ENCODE results near the gene GIPC2.
"Not testable (repeated sequence)": the region's sequence is repeated elsewhere in the genome, so short reads cannot be mapped to it uniquely, and the experiment has no call there.

GIPC2 gene

GRCh38 chr1:78101051-78101450 lies 55.3 kb downstream of the GIPC2 start:
- DNase-seq = no peak

DNA sequence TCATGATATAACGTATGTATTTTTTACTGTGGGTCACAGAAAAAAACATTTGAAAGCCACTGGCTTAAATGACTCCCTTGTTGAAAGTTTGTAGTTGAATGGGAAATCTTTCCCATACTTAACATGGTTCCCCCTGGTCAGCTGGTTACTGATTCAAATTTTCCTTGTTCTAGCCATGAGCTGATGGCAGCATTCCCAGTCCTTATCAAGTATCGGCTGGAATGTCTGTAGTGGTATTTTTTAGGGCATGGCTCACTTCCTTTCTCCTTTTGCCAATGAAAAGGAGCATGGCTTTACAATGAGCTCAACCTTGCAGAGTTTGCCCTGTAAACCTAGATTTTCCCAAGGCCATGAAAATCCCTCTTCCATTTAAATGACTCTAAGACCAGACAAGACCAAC lies 55.7 kb downstream of the GIPC2 start:
- no peak for DNase-seq

GRCh38 chr1:78102082-78102481 lies 56.3 kb downstream of the GIPC2 start:
- no peak for DNase-seq

- no peak for DNase-seq
Observed at GRCh38 chr1:78102916-78103315, 57.1 kb downstream of the GIPC2 start.

DNA sequence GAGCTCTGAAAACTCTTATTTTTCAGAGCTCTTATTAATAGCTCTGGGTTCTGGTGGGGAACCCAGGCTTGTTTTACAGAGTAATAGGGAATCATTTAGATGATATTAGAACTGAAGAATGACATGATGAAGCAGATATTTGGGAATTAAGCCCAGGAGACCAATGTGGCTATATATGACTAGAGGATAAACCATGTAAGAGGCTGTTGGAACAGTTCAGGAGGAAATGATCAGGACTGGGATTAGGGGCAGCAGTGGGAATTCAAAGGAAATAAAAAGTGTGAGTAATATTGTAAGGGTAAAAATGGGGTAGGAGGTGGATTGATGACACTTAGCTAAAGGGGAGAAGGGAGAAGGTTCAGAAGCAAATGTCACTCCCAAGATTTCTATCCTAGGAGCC lies 58.6 kb downstream of the GIPC2 start:
- DNase-seq = no peak

GRCh38 chr1:78109659-78110058 lies 63.9 kb downstream of the GIPC2 start:
- DNase-seq = not testable (repeated sequence)

DNA sequence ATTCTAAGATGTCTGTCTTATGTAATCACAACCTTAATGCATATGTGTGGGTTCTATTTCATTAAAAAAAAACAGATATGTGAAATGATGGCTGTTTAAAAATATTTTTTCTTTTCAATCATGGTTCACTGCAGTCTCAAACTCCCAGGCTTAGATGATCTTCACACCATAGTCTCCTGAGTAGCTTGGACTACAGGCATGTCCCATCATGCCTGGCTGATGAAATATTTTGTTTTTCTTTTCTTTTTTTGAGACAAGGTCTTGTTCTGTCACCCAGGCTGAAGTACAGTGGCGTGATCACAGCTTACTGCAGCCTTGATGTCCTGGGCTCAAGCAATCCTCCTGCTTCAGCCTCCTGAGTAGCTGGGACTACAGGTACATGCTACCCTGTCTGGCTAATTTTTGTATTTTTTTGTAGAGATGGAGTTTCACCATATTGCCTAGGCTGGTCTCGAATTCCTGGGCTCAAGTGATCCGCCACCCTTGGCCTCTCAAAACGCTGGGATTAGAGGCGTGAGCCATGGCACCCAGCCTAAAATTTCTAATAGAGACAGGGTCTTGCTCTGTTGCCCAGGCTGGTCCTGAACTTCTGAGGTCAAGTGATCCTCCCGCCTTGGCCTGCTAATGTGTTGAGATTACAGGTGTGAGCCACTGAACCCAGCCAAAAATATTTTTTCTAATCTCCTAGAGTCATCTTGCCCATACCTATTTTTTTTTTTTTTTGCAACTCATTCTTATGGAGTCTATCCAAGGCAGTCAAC lies 67.6 kb downstream of the GIPC2 start:
- DNase-seq = no peak

- peak; percentile 60 to 65 for DNase-seq
Observed at GRCh38 chr1:78114034-78114956, 68.5 kb downstream of the GIPC2 start.

- not testable (repeated sequence) for DNase-seq
Observed at GRCh38 chr1:78120485-78120884, 74.7 kb downstream of the GIPC2 start.

- DNase-seq = no peak
Observed at GRCh38 chr1:78121710-78122109, 75.9 kb downstream of the GIPC2 start.

- DNase-seq = no peak
Observed at GRCh38 chr1:78122389-78122788, 76.6 kb downstream of the GIPC2 start.

DNA sequence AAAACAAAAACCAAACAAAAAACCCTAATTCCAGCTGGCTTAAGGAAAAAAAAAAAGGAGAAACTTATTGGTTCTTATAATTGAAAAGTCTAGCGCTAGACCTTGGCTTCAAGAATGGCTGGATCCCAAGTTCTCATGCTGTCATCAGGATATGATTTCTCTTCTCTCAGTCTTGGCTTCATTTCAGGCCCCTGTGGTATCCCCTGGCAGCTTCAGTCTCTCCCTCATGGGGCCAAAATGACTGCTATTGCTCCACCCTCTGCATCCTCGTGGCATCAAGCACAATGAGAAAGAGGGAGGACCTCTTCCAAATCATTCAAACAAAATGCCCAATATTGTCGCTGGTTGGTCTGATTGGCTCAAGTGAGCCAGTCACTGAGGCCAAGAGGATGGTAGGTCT lies 80.7 kb downstream of the GIPC2 start:
- no peak for DNase-seq

- DNase-seq = no peak
Observed at GRCh38 chr1:78132174-78132947, 86.6 kb downstream of the GIPC2 start.

DNA sequence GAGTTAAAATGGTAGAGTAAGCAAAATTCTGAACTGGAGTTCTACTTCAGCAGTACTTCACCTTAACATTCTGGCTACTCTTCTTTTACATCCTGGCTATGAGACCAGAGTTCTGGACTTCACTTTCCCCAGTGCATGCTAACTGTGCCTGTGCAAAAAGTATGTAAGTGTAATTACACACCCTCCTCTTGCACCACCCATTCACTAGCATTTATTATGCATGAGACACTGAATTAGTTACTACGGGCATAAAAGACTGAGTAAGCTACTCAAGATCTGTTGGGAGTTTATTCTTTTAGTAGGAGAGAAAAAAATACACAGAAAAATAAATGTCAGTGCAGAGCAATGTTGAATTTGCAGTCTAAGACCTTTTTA lies 87.2 kb downstream of the GIPC2 start:
- no peak for DNase-seq

GRCh38 chr1:78136680-78137079 lies 90.9 kb downstream of the GIPC2 start:
- DNase-seq = no peak

DNA sequence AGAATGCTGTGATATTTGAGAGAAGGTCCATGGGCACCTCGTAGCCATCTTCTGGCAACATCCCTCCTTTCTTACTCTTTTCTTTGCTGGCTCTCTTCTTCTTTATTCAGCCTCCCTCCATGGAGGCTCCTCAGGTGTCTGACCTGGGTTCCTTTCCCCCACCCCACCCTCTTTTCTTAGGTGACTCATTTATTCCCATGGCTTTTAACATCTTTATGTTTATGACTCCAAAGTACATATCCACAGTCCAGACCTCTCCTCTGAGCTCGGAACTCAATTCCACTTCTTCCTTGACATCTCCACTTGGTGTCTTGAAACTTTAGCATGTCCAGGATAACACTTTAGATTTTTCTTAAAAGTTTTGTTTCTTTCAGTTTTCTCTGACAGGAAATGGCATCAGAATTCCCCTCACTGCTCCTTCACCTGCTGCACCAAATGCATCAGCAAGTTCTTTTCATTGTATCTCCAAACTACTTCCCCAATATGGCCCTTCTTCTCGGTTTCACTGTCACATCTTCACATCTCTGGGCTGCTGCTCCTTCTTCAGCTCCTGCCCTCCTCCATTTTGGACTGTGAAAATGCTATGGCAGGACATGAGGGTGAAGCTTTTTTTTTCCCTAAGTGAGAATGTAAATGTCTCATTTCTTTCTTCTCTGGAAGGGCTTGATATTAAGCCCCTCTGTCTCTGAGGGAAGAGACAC lies 95.9 kb downstream of the GIPC2 start:
- DNase-seq = no peak

GRCh38 chr1:78142736-78143135 lies 97.0 kb downstream of the GIPC2 start:
- DNase-seq = no peak

DNA sequence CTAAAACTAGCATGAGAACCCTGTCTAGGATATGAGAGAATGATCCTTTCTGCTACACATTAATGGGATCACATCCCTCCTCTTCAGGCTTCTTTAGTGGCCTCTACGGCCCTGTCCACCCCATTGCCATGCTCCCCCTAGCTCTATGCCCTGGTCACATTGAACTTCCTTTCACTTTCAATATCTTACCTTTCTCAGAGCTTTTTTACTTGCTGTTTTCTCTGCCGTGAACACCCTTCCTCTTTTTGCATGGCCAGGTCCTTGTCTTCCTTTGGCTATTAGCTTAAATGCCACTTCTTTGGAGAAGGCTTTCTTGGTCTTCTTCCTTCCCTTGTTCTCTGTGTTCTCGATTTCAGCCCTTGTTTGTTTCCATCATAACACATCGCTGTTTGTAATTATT lies 97.4 kb downstream of the GIPC2 start:
- DNase-seq = peak; percentile 63 to 74

GRCh38 chr1:78143673-78144072 lies 97.9 kb downstream of the GIPC2 start:
- DNase-seq = no peak

DNA sequence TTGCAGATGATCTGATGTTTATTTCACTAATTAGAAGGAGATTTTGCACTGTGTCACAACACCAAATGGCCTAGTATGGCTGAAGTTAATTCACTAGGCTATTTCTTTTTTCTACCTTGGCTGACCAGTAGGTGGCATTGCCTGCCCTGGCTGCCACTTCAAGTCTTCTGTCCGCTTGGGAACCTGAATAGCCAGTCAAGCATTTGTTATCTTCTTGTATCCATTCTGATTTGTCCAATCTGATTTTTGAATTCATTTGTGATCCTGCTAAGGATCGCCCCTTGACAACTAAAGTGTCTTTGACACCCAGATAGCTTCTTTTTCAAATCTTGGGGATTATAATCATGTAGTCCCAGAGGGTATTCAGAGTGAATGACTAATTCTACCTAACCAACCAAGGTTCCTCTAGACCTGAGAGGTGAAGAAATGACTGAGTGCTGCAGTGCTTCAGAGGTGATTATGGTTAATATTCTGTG lies 99.4 kb downstream of the GIPC2 start:
- DNase-seq = peak; percentile 65 to 70

GRCh38 chr1:78146205-78146771 lies 100.5 kb downstream of the GIPC2 start:
- no peak for DNase-seq

- no peak for DNase-seq
Observed at GRCh38 chr1:78147031-78147430, 101.3 kb downstream of the GIPC2 start.
